OCI-LY3 (cell line): ENCODE data around the gene TCF4.

Experiments
- CTCF ChIP-seq: fragments of 200-600, 300-600 bp; sonication (generic); IDR thresholded peaks from 2 replicates; pipeline ENCODE4 v1.5.1; 2014; ENCODE audit warnings: antibody characterized with exemption, low read length, low read depth
- EZH2phosphoT487 ChIP-seq: fragments of 200-600 bp; shearing (Covaris generic); IDR thresholded peaks from 2 replicates; pipeline ENCODE4 v1.6.1; 2018; ENCODE audit warnings: antibody characterized with exemption, mixed run types, low read depth

GRCh38 chr18:55419132-55419946 lies 168.7 kb downstream of the TCF4 start:
- TF ChIP-seq CTCF (no peak), EZH2phosphoT487 (no peak)
